GM23248 (cell line): ENCODE measurements around the gene ZNF277.

Experiments used
- EZH2 ChIP-seq: fragments of 200-600 bp; sonication (generic); IDR thresholded peaks from 2 replicates; pipeline ENCODE4 v1.6.1; 2018; ENCODE audit warnings: antibody characterized with exemption, mild to moderate bottlenecking; ENCODE audit not compliant: insufficient read depth, poor library complexity, severe bottlenecking
- EZH2phosphoT487 ChIP-seq: fragments of 200-600 bp; sonication (generic); IDR thresholded peaks from 2 replicates; pipeline ENCODE4 v1.6.1; 2018; ENCODE audit warnings: antibody characterized with exemption, moderate library complexity, mild to moderate bottlenecking, low read depth; ENCODE audit not compliant: insufficient read depth

DNA sequence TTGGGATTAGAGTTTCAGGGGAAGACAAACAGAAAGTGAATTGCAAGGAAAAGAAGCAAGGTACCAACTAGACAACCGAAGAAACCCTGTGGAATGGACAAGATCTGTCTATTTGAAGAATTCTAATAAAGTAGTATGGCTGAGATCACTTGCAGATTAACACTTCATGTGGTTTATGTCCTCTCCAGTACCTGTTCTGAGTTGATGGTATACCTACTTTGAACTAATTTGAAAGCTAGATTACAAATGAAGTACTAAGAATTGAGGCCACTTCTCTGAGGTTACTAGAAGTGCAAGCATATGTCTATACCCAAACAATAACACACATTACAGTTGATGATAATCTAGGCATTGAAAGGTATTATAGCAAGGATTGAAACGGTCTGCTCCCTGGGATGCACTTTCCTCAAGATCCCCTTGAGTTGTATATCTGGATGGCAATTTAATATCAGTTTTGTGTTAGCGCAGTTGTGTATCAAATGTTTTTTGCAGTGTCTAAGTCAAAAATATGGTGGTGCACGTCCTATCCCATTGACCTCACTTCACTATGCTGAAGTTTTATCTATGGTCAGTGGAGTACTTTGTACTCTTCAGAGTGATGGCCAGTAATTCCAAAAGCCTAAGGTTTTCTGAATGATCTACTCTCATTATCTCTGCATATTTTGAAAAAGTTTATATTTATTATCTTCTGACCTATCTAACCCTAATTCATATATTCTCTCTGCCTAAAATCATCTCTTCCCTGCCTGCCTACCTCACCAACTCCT, 25.9 kb downstream of the ZNF277 start:
- TF ChIP-seq EZH2 (no peak), EZH2phosphoT487 (no peak)
